ENCODE results near the gene SOX1. TPM values are rescaled to one million over a fixed set of nuclear protein-coding genes. Genes with fewer than 3 reads are reported as not detected.

Gene SOX1
- total and polyA plus RNA-seq, 9 of the 15 experiments (the other 6 are each of a cell fraction or from before 2014, with no cell fraction given): not detected

DNA sequence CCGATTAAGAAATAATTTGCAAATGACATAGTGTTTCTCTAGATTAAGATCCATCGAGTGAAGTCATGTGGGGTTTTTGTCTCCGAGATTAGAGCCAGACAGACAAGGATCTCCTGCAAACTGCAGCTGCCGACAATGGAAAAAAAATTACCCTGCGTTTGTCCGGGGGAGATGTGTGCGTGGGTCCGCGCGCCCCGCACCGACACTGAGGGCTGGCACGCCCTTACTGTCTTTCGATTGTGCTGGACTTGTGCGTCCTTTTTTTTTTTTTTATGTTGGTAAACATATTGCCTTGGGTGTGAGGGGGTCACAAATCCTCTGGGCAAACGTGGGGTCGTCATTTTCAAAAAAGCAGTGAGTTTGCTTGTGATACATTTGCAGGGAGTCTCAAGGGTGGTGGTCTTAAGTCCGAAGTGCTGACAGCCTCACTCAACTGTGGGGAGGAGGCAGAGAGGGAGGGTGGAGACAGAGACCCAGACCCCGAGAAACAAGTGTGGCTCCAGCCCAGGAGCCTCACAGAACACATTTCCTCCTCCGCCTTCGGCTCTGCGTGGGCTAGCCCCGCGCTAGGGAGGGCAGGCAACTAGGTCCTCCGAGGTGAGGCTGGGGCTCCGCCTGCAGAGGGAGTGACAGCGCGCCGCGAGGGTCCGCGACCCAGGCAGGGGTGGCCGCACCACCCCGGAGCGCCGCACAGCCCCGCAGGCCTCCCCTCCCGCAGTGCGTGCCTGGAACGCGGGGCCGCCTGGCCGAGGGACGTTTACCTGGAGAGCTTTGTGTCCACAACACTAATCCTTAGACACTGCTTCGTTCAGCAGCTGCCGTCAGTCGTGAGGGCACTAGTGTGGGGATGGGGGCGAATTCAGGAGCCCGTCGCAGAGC is 11.7 kb upstream of the SOX1 start (continued):
- TF ChIP-seq, protein P1, sequence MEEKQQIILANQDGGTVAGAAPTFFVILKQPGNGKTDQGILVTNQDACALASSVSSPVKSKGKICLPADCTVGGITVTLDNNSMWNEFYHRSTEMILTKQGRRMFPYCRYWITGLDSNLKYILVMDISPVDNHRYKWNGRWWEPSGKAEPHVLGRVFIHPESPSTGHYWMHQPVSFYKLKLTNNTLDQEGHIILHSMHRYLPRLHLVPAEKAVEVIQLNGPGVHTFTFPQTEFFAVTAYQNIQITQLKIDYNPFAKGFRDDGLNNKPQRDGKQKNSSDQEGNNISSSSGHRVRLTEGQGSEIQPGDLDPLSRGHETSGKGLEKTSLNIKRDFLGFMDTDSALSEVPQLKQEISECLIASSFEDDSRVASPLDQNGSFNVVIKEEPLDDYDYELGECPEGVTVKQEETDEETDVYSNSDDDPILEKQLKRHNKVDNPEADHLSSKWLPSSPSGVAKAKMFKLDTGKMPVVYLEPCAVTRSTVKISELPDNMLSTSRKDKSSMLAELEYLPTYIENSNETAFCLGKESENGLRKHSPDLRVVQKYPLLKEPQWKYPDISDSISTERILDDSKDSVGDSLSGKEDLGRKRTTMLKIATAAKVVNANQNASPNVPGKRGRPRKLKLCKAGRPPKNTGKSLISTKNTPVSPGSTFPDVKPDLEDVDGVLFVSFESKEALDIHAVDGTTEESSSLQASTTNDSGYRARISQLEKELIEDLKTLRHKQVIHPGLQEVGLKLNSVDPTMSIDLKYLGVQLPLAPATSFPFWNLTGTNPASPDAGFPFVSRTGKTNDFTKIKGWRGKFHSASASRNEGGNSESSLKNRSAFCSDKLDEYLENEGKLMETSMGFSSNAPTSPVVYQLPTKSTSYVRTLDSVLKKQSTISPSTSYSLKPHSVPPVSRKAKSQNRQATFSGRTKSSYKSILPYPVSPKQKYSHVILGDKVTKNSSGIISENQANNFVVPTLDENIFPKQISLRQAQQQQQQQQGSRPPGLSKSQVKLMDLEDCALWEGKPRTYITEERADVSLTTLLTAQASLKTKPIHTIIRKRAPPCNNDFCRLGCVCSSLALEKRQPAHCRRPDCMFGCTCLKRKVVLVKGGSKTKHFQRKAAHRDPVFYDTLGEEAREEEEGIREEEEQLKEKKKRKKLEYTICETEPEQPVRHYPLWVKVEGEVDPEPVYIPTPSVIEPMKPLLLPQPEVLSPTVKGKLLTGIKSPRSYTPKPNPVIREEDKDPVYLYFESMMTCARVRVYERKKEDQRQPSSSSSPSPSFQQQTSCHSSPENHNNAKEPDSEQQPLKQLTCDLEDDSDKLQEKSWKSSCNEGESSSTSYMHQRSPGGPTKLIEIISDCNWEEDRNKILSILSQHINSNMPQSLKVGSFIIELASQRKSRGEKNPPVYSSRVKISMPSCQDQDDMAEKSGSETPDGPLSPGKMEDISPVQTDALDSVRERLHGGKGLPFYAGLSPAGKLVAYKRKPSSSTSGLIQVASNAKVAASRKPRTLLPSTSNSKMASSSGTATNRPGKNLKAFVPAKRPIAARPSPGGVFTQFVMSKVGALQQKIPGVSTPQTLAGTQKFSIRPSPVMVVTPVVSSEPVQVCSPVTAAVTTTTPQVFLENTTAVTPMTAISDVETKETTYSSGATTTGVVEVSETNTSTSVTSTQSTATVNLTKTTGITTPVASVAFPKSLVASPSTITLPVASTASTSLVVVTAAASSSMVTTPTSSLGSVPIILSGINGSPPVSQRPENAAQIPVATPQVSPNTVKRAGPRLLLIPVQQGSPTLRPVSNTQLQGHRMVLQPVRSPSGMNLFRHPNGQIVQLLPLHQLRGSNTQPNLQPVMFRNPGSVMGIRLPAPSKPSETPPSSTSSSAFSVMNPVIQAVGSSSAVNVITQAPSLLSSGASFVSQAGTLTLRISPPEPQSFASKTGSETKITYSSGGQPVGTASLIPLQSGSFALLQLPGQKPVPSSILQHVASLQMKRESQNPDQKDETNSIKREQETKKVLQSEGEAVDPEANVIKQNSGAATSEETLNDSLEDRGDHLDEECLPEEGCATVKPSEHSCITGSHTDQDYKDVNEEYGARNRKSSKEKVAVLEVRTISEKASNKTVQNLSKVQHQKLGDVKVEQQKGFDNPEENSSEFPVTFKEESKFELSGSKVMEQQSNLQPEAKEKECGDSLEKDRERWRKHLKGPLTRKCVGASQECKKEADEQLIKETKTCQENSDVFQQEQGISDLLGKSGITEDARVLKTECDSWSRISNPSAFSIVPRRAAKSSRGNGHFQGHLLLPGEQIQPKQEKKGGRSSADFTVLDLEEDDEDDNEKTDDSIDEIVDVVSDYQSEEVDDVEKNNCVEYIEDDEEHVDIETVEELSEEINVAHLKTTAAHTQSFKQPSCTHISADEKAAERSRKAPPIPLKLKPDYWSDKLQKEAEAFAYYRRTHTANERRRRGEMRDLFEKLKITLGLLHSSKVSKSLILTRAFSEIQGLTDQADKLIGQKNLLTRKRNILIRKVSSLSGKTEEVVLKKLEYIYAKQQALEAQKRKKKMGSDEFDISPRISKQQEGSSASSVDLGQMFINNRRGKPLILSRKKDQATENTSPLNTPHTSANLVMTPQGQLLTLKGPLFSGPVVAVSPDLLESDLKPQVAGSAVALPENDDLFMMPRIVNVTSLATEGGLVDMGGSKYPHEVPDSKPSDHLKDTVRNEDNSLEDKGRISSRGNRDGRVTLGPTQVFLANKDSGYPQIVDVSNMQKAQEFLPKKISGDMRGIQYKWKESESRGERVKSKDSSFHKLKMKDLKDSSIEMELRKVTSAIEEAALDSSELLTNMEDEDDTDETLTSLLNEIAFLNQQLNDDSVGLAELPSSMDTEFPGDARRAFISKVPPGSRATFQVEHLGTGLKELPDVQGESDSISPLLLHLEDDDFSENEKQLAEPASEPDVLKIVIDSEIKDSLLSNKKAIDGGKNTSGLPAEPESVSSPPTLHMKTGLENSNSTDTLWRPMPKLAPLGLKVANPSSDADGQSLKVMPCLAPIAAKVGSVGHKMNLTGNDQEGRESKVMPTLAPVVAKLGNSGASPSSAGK (IDR thresholded peaks at IDR 0.05): no peak
- TF ChIP-seq ARID1B (IDR thresholded peaks at IDR 0.05) (no peak), MCM7 (IDR thresholded peaks at IDR 0.05) (no peak), POLR2H (tag; IDR thresholded peaks at IDR 0.05; ENCODE audit: low read depth) (no peak), TEAD4 (IDR thresholded peaks at IDR 0.05; ENCODE audit: low read length) (no peak), TEAD4 (CRISPR knock-in tag; IDR thresholded peaks at IDR 0.05; ENCODE audit: borderline replicate concordance) (no peak)

Data from K562 (cell line).